Mucosa of descending colon (tissue), 3 donors: ENCODE measurements around the gene HIRA. TPM values are rescaled to one million over a fixed set of nuclear protein-coding genes. Genes with fewer than 3 reads are reported as not detected.
"Not testable (repeated sequence)": the region's sequence is repeated elsewhere in the genome, so short reads cannot be mapped to it uniquely, and the experiment has no call there.

Source experiments
- ATAC-seq: fragments of 200-7000 bp; cut with Tn5 transposase; one replicate; pipeline ENCODE4 v1.9.1; 2020; ENCODE audit warnings: mild to moderate bottlenecking, moderate library complexity
- DNase-seq, 3 donors: peaks; one replicate each; pipeline ENCODE4 v3.0.0-alpha.2; 2020
- H3K36me3 ChIP-seq: fragments of 200-600 bp; one replicate; pipeline ENCODE4 v1.8.0; 2021; ENCODE audit warnings: low read depth, mild to moderate bottlenecking
- H3K4me1 ChIP-seq: fragments of 200-600 bp; one replicate; pipeline ENCODE4 v1.8.0; 2021; ENCODE audit warnings: low read depth, mild to moderate bottlenecking
- H3K4me3 ChIP-seq: fragments of 200-600 bp; one replicate; pipeline ENCODE4 v1.8.0; 2021; ENCODE audit warnings: mild to moderate bottlenecking
- H3K9me3 ChIP-seq: fragments of 200-600 bp; one replicate; pipeline ENCODE4 v1.8.0; 2021; ENCODE audit warnings: mild to moderate bottlenecking
- CTCF ChIP-seq: fragments of 200-600 bp; IDR thresholded peaks from one replicate; pipeline ENCODE4 v1.8.0; 2022; ENCODE audit warnings: antibody characterized with exemption, mild to moderate bottlenecking
- intact Hi-C, 2 donors: fragments of 100-400 bp; cut with DNase I in 1 of 2; cut with micrococcal nuclease in 1 of 2; formaldehyde crosslinking; loops; one replicate each; pipeline versions ENCODE4 v1.11.0 to v1.11.1; 2022; cut with DNase I, micrococcal nuclease
- total RNA-seq, 3 donors: library from RNA; stranded (reverse); fragmentation: NEBNext Ultra II Directional in 2 of 3; extraction: Animal tissue kit (Norgen Biotek cat#: 25700) in 2 of 3; gene quantifications; one replicate each; pipeline versions ENCODE4 v1.2.1 to v1.2.4, GENCODE V29; 2021 to 2023
- donor health status: DM: no; HTN: no; CAD: no; lungs with moderate emphysema.
- donor health status: DM: no; HTN: no; CAD: no.
- donor health status: DM: no; HTN: yes; CAD: no.

HIRA gene
- total RNA-seq, 3 donors from 2014 or later: 24.0 to 35.0 (median 27.4) TPM

- no peak for ATAC-seq
- Histone ChIP-seq H3K36me3 (peaks cover 3% of the 10 kb centered on the region), H3K4me3 (no peak overlapping the region), H3K4me1 (no peaks in the 10 kb centered on the region), H3K9me3 (no peaks in the 10 kb centered on the region)
- intact Hi-C loops: no loop called here
- DNase-seq: no peak
- no peak for TF ChIP-seq CTCF
Measured at GRCh38 chr22:19368876-19369275, 62.7 kb downstream of the HIRA start.

GRCh38 chr22:19367763-19368367 lies 63.7 kb downstream of the HIRA start:
- Histone ChIP-seq H3K36me3 (peaks cover 3% of the 10 kb centered on the region), H3K4me1 (no peaks in the 10 kb centered on the region), H3K4me3 (no peak overlapping the region), H3K9me3 (no peaks in the 10 kb centered on the region)
- intact Hi-C loops: no loop called here
- no peak for ATAC-seq
- no peak for TF ChIP-seq CTCF
- no peak for DNase-seq

DNA sequence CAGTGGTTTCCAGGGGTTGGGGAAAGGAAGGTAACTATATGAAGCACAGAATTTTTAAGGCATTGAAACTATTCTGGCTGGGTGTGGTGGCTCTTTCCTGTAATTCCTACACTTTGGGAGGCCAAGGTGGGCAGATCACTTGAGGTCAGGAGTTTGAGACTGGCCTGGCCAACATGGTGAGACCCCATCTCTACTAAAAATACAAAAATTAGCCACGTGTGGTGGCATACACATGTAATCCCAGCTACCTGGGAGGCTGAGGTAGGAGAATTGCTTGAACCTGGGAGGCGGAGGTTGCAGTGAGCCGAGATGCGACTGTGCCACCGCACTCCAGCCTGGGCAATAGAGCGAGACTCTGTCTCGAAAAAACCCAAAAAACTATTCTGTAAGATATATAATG lies 68.0 kb downstream of the HIRA start:
- DNase-seq, intact Hi-C loops, ATAC-seq, H3K4me3 ChIP-seq, H3K9me3 ChIP-seq, H3K4me1 ChIP-seq: not testable (repeated sequence)
- peaks cover 10% of the 10 kb centered on the region for H3K36me3 ChIP-seq

- no peak overlapping the region for H3K4me3 ChIP-seq
- ATAC-seq (peak; percentile 54), DNase-seq (no peak)
- intact Hi-C loops: no loop called here
- TF ChIP-seq CTCF: no peak
- peaks cover 10% of the 10 kb centered on the region for H3K36me3 ChIP-seq
- no peaks in the 10 kb centered on the region for H3K9me3 ChIP-seq
- no peaks in the 10 kb centered on the region for H3K4me1 ChIP-seq
Measured at GRCh38 chr22:19361501-19362103, 69.9 kb downstream of the HIRA start.

DNA sequence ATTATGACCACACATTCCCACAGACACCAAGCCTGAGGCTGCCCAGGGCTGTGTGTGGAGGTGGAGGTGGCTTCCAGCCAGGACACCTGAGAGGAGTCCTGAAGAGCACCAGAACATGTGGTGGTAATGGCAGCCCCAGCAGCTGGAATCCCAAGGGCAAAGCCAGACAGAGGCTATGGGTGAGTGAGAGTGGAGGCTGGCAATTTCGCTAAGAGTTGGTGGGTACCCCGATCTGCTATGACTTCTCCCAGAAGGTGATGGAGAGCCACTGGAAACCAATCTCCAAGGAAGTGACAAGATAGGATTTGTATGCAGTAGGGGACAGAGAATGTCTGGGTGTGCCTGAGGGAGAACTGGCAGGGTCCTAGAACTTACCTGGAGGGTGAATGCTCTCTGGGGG lies 70.7 kb downstream of the HIRA start:
- H3K9me3 ChIP-seq: no peaks in the 10 kb centered on the region
- peaks cover 10% of the 10 kb centered on the region for H3K36me3 ChIP-seq
- H3K4me1 ChIP-seq: no peaks in the 10 kb centered on the region
- ATAC-seq: no peak
- H3K4me3 ChIP-seq: no peak overlapping the region
- intact Hi-C loops: no loop called here
- no peak for TF ChIP-seq CTCF
- no peak for DNase-seq

- TF ChIP-seq CTCF: no peak
- no peak overlapping the region for H3K4me3 ChIP-seq
- no peaks in the 10 kb centered on the region for H3K4me1 ChIP-seq
- H3K36me3 ChIP-seq: peaks cover 10% of the 10 kb centered on the region
- intact Hi-C loops: no loop called here
- DNase-seq (no peak), ATAC-seq (no peak)
- H3K9me3 ChIP-seq: no peaks in the 10 kb centered on the region
Measured at GRCh38 chr22:19360300-19360792, 71.2 kb downstream of the HIRA start.
